ENCODE results near the gene SMC3.

SMC3 gene

DNA sequence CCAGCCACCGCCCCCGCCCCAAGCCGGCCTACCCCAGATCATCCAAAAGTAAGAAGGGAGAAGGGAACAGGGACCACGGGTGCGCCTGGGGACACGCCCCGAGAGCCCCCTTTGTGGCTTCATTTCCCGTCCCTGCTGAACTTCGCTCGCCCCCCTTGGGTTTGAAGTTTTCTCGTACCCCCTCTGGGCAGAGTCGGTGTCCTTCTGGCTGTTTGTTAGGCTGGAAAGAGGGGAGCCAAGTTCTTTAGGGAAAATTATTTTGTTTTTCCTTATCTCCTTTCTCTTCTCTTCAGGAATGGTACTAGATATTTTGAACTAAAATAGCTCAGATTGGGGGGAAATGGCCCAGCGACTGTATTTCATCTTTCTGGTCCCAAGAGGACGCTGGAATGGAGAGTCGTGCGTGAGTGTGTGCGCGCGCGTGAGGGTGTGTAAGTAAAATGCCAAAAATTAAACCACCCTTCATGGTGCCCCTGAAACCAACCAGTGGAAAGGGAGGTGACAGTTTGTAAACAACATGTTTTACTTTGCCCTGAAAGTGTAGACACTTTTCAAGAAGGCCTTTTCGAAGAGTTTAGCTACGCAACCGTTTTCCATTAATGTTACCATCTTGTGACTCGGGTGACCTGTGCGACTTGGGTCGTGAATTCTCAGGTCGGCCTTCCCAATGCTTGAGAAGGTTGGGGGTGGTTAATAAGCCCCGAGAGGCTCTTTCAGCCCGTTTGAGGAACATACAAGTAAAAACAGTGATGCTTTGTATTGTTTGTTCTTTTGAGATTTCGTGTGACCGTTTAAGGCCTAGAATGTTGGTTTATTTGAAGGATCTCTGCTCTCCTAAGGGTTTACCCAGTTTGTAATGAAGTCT is 77.3 kb downstream of the SMC3 start:
- DNase-seq (ENCODE audit: low read depth in 2 of 2): no peak

DNA sequence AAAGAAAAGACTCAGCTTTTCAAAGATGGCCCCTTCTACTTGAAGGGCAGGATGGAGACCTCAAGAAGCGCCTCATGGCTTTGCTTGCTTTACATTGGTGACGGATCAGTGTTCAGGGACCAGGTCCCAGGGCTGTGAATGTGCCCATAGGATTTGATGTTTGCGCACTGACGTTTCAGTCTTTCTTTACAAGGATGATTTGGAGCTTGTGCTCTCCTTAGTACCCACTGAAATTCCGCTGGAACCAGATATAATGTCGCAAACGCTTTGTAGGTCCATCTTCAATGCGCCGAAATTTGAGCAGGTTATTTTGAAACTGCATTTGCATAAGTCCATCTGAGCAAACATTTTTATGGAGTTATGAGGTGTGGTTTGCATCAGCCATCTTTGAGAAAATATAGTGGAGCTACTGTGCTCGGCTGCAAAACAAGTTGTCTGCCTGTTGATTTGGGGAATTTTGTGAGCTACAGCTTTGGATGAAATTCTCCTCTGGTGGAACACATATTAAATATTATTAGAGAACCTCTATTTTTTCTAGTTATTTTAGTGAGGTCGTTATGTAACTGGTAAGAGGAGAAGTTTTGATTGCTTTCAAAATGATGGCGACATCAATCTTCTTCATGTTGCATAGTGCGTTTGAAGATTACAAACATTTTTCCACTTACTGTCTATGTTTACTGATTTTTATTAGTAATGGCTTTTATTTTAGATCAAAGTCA is 79.1 kb downstream of the SMC3 start:
- no peak for DNase-seq (ENCODE audit: low read depth in 2 of 2)

DNA sequence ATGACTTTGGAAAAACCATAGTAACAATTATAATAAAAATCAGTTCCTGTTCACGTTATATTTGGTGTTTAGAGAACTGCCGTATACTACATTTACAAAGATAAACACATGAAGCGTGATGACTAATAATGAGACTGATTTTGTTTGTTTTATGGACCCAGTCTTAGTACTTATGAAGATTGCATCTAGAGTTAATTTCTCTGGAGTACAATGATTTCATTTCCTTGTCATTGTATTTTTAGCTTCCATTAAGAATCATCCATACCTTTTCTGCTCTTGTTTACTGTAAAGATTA is 79.6 kb downstream of the SMC3 start:
- DNase-seq (ENCODE audit: low read depth in 2 of 2): no peak

DNA sequence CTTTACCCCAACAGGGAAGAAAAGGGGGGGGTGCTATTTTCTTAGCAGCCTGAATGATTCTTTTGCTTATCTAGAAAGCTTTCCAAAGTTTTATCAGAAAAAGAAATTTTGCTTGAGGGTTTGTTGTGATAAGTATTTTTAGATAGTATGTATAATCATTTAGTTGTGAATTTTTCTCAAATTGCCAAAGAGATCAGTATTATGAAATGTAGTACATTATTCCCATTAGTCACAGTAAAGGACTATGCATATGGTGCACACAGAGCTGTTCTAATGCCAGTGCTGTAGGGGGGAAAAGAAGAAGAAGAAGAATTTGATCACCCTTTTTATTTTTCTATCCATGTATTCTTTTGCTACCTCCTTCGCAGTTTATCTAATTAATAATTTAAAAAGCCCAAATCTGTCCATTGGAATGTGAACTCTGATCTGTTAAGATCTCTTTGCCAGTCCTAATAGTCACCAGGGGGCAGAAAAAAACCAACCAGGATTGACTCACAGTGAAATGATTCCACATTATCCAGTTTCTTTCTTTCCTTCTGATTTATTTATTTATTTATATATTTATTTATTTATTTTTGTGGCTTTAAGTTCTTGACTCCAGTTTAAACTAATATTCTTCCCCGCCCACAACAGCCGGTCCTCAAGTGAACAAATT is 81.3 kb downstream of the SMC3 start:
- DNase-seq (ENCODE audit: low read depth in 2 of 2): no peak

DNA sequence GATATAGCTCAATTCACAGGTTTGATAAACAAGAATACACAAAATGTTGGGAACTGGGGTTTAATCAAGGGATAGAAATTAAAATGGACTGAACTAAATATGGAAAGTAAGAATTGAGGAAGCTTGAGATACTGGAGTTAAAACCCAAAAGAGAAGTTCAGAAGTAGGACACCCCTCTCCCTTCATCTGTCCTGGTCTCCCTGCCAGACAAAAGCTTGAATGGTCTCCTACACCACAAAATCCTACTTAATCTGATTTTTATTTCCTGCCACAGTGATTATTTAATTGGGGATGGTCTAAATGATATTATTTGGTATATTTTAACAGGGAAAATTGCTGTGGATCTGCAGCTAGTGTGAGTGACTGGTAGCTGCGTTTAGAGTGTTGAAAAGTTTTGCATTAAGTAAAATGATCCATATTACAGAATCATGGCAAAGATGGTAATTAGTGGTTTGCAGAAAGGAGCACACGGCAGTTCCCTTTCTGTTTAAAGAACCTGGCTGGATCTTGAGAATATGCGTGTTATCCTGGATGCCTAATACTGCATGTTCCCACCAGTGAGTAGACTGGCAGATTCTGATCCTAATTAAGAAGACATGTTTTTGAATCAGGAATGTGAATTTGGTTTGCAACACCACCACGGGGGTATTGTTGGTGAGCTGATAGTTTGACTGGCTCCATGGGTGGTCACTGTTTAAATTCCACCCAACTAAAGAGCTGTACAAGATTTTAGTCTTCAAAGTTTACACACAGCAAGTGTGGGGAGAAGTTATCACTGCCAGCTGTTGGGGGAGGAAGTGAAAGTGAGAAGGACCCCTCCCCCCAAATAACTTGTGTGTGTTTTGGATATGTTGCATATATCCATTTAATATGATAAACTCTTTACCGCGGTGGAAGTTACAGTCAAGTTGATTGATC is 82.1 kb downstream of the SMC3 start:
- DNase-seq (ENCODE audit: low read depth in 2 of 2): no peak

DNA sequence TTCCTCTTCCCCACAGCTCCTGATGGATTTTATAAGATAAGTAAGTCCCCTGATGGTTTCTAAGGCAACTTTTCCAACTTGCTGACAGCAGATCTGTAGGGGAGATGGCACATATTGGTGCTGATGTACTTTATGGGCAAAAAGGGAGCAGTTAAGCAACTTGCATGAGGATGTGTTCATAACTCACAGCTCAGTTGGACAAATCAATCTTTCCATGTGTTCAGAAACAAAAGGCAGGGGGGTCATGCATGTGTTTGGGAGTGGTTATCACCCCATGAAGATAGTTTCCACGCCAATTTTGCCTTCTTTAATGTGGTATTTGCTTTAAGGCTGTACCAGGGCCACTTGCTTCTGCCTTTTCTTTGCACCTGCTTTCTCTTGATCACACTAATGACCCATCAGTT is 82.8 kb downstream of the SMC3 start:
- DNase-seq (ENCODE audit: low read depth in 2 of 2): no peak

DNA sequence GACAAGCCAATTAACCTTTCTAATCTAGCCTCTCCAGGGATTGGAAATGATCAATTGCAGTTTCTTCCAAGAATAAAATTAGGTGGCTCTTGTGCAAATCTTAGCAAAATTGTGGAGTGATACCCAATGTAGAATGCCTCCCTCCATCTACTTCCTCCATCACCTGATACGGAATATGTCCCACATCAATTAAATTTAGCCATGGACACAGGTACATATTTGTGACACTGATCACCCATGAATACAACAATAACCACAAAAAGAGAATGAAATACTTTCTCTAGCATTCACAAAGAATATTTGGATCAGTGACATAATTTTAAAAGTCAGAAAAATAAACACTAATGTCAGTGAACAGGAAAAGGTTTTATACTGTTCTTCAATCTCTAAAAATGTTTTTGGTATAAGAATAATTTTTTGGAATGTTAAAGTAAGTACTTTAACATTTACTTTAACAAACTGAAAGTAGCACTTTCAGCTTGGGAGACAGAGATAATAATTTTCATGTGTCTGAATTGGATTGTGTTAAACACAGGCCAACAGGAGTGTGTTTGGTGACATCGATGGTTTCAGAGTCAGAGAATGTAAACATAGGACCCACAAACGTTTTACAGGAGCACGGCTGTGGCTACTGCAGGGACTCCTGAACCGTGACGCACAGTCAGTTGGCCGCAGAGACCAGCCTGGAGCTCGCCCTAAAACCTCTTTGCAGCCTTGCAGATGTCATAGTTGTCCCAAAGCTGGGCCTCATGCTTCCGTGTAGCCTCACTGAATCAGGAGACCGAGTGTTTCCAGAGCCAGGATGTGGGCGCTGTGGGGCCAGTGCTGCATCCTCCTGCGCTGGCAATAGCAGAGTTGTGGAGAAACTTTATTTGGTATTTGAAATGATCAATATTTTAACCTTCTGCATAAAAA is 83.8 kb downstream of the SMC3 start:
- DNase-seq (ENCODE audit: low read depth in 2 of 2): no peak

DNA sequence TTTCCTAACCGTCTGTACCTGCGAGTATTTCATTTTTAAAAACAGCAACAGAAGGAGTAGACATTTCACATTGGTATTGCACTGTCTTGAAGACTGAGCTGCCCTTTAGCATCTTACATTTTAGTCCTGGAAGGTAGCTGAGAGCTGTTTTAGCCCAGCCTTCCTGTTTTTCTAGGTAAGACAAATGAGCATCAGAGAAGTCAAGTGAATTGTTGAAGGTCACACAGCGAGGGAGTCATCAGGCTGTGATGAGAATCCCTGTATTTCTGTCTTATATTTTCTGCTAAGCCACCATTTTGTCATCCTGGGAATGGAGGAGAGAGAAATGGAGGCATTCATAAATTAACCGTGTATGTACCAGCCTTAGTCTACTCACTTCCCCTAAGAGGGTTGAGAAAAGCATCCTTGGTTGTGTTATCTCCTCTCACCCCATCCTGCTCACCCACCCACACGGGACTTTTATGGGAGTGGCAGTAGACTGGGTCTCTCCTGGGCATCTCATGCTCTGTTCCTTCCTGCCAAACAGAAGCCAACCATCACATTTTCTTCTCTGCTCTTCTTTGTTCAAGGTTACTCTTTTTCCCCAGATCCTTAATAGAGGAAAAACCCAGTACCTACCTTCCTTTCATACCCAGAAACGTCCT is 85.1 kb downstream of the SMC3 start:
- no peak for DNase-seq (ENCODE audit: low read depth in 2 of 2)

Data from stimulated activated CD8-positive, alpha-beta memory T cell treated with anti-CD3 and anti-CD28 coated beads, Interleukin-7, amount 100 ng/mL, for 1 hour (primary cell).